Measurements from ENCODE around the gene TBC1D1. TPM values are rescaled to one million over a fixed set of nuclear protein-coding genes. Genes with fewer than 3 reads are reported as not detected.

TBC1D1 gene
- total RNA-seq, 1 donor from 2014 or later: 56.5 TPM

GRCh38 chr4:37953156-37953555 is 62.3 kb downstream of the TBC1D1 start:
- TF ChIP-seq, protein P1, sequence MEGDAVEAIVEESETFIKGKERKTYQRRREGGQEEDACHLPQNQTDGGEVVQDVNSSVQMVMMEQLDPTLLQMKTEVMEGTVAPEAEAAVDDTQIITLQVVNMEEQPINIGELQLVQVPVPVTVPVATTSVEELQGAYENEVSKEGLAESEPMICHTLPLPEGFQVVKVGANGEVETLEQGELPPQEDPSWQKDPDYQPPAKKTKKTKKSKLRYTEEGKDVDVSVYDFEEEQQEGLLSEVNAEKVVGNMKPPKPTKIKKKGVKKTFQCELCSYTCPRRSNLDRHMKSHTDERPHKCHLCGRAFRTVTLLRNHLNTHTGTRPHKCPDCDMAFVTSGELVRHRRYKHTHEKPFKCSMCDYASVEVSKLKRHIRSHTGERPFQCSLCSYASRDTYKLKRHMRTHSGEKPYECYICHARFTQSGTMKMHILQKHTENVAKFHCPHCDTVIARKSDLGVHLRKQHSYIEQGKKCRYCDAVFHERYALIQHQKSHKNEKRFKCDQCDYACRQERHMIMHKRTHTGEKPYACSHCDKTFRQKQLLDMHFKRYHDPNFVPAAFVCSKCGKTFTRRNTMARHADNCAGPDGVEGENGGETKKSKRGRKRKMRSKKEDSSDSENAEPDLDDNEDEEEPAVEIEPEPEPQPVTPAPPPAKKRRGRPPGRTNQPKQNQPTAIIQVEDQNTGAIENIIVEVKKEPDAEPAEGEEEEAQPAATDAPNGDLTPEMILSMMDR (IDR thresholded peaks at IDR 0.05): no peak
- intact Hi-C loops (cut with DNase I): no loop called here
- DNase-seq (no peak), ATAC-seq (no peak)
- Histone ChIP-seq H3K27ac (no peak overlapping the region), H3K9me3 (no peaks in the 10 kb centered on the region), H3K4me3 (no peak overlapping the region), H3K36me3 (no peaks in the 10 kb centered on the region), H3K27me3 (ENCODE audit: low read depth) (no peaks in the 10 kb centered on the region), H3K4me1 (no peaks in the 10 kb centered on the region)

GRCh38 chr4:37953620-37954293 is 62.9 kb downstream of the TBC1D1 start:
- Histone ChIP-seq H3K27me3 (ENCODE audit: low read depth) (no peaks in the 10 kb centered on the region), H3K4me1 (no peaks in the 10 kb centered on the region), H3K9me3 (no peaks in the 10 kb centered on the region), H3K27ac (no peak overlapping the region), H3K4me3 (no peak overlapping the region), H3K36me3 (no peaks in the 10 kb centered on the region)
- TF ChIP-seq, protein P1 (IDR thresholded peaks at IDR 0.05): no peak
- ATAC-seq (no peak), DNase-seq (no peak)
- intact Hi-C loops (cut with DNase I): no loop called here

GRCh38 chr4:37956941-37957340 is 66.1 kb downstream of the TBC1D1 start:
- H3K27me3 ChIP-seq (ENCODE audit: low read depth): no peaks in the 10 kb centered on the region
- TF ChIP-seq, protein P1 (IDR thresholded peaks at IDR 0.05): no peak
- intact Hi-C loops (cut with DNase I): no loop called here
- H3K27ac ChIP-seq: no peak overlapping the region
- H3K4me3 ChIP-seq: no peak overlapping the region
- H3K36me3 ChIP-seq: no peaks in the 10 kb centered on the region
- H3K9me3 ChIP-seq: no peaks in the 10 kb centered on the region
- peaks cover 10% of the 10 kb centered on the region for H3K4me1 ChIP-seq
- no peak for DNase-seq
- no peak for ATAC-seq

GRCh38 chr4:37958932-37959331 is 68.0 kb downstream of the TBC1D1 start:
- ATAC-seq (no peak), DNase-seq (no peak)
- Histone ChIP-seq H3K27ac (no peak overlapping the region), H3K4me1 (peaks cover 10% of the 10 kb centered on the region), H3K9me3 (no peaks in the 10 kb centered on the region), H3K27me3 (ENCODE audit: low read depth) (no peaks in the 10 kb centered on the region), H3K36me3 (no peaks in the 10 kb centered on the region), H3K4me3 (no peak overlapping the region)
- intact Hi-C loops (cut with DNase I): no loop called here
- TF ChIP-seq, protein P1 (IDR thresholded peaks at IDR 0.05): no peak

DNA sequence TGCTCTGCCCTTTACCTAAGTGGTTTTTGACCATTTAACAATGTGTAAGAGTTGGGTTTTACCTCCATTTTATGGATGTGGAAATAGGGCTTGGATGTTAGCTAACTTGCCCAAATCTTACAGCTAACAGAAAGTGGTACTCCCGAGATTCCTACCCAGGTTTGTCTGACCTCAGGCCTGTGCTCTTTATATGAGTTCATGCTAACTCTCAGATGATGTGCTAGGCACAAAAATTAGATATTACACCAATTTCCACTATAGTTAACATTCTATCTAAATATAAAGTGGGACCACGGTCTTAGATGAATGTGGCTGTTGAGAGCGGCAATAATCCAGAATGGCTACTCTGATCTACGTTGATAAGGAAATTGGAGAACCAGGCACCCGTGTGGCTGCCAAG is 69.2 kb downstream of the TBC1D1 start, which contains the start of gene PTTG2:
TSS of gene PTTG2 (plus strand) at position 301 of the 400 bp plus-strand sequence. CDS start at position 338, 37 bp downstream.
- Histone ChIP-seq H3K9me3 (no peaks in the 10 kb centered on the region), H3K27me3 (ENCODE audit: low read depth) (no peaks in the 10 kb centered on the region), H3K36me3 (no peaks in the 10 kb centered on the region), H3K4me1 (peaks cover 10% of the 10 kb centered on the region), H3K4me3 (no peak within 1 kb of the TSS), H3K27ac (no peak within 1 kb of the TSS)
- ATAC-seq (no peak), DNase-seq (no peak)
- TF ChIP-seq, protein P1 (IDR thresholded peaks at IDR 0.05): no peak
- intact Hi-C loops (cut with DNase I): no loop called here

All from lower lobe of right lung (tissue), 2 donors.